HG02798 (cell line): ENCODE results near the gene SLK.

Experiments used
- ATAC-seq: cut with Tn5 transposase; IDR thresholded peaks from one replicate; pipeline ENCODE4 v1.9.1; 2021; ENCODE audit warnings: mild to moderate bottlenecking; ENCODE audit not compliant: unreplicated experiment, poor library complexity

SLK gene

GRCh38 chr10:103939522-103939921, 27.4 kb upstream of the SLK start:
- ATAC-seq, result no peak

- ATAC-seq, result no peak
Measured at GRCh38 chr10:103941801-103942200, 25.1 kb upstream of the SLK start.

- no peak for ATAC-seq
Measured at GRCh38 chr10:103942866-103943265, 24.1 kb upstream of the SLK start.

- ATAC-seq, result no peak
Measured at GRCh38 chr10:103947799-103948516, 19.0 kb upstream of the SLK start.

GRCh38 chr10:103949728-103950127, 17.2 kb upstream of the SLK start:
- no peak for ATAC-seq

- ATAC-seq, result no peak
Measured at GRCh38 chr10:103951183-103951582, 15.8 kb upstream of the SLK start.

GRCh38 chr10:103951942-103952341, 15.0 kb upstream of the SLK start:
- ATAC-seq, result no peak

- ATAC-seq, result no peak
Measured at GRCh38 chr10:103954543-103954942, 12.4 kb upstream of the SLK start.

GRCh38 chr10:103958996-103959395, 7.9 kb upstream of the SLK start:
- no peak for ATAC-seq

- no peak for ATAC-seq
Measured at GRCh38 chr10:103960103-103960502, 6.8 kb upstream of the SLK start.

- ATAC-seq, result peak; percentile 56
Measured at GRCh38 chr10:103967448-103968071, 620 bp downstream of the SLK start.

- ATAC-seq, result no peak
Measured at GRCh38 chr10:103968441-103969391, 1.8 kb downstream of the SLK start.

- no peak for ATAC-seq
Measured at GRCh38 chr10:103969436-103969835, 2.5 kb downstream of the SLK start.

GRCh38 chr10:103969857-103970627, 3.1 kb downstream of the SLK start:
- ATAC-seq, result no peak

- ATAC-seq, result no peak
Measured at GRCh38 chr10:103975169-103975568, 8.2 kb downstream of the SLK start.

GRCh38 chr10:103977204-103977603, 10.3 kb downstream of the SLK start:
- no peak for ATAC-seq

GRCh38 chr10:103979530-103979929, 12.6 kb downstream of the SLK start:
- no peak for ATAC-seq

- no peak for ATAC-seq
Measured at GRCh38 chr10:103980288-103980906, 13.5 kb downstream of the SLK start.

GRCh38 chr10:103982639-103983038, 15.7 kb downstream of the SLK start:
- ATAC-seq, result no peak

GRCh38 chr10:103983367-103983911, 16.5 kb downstream of the SLK start:
- peak; percentile 78 for ATAC-seq
